ENCODE data around the gene DOCK3.
"Not testable (repeated sequence)": the region's sequence is repeated elsewhere in the genome, so short reads cannot be mapped to it uniquely, and the experiment has no call there.

DOCK3 gene

GRCh38 chr3:50885070-50885850 is 210.5 kb downstream of the DOCK3 start:
- no peak overlapping the region for H3K4me3 ChIP-seq (ENCODE audit: low read depth, low read length)
- TF ChIP-seq CTCF (IDR thresholded peaks at IDR 0.05; ENCODE audit: low read depth, low read length): no peak

GRCh38 chr3:50890688-50891344 is 216.1 kb downstream of the DOCK3 start:
- no peak overlapping the region for H3K4me3 ChIP-seq (ENCODE audit: low read depth, low read length)
- no peak for TF ChIP-seq CTCF (IDR thresholded peaks at IDR 0.05; ENCODE audit: low read depth, low read length)

- not testable (repeated sequence) for H3K4me3 ChIP-seq (ENCODE audit: low read depth, low read length)
Observed at GRCh38 chr3:50901097-50901496, 226.4 kb downstream of the DOCK3 start.

GRCh38 chr3:50912746-50913145 is 238.0 kb downstream of the DOCK3 start:
- no peak overlapping the region for H3K4me3 ChIP-seq (ENCODE audit: low read depth, low read length)
- TF ChIP-seq CTCF (IDR thresholded peaks at IDR 0.05; ENCODE audit: low read depth, low read length): no peak

- no peak overlapping the region for H3K4me3 ChIP-seq (ENCODE audit: low read depth, low read length)
- no peak for TF ChIP-seq CTCF (IDR thresholded peaks at IDR 0.05; ENCODE audit: low read depth, low read length)
Observed at GRCh38 chr3:50913260-50913659, 238.5 kb downstream of the DOCK3 start.

- H3K4me3 ChIP-seq (ENCODE audit: low read depth, low read length): not testable (repeated sequence)
Observed at GRCh38 chr3:50922071-50922470, 247.3 kb downstream of the DOCK3 start.

- no peak for TF ChIP-seq CTCF (IDR thresholded peaks at IDR 0.05; ENCODE audit: low read depth, low read length)
- no peak overlapping the region for H3K4me3 ChIP-seq (ENCODE audit: low read depth, low read length)
Observed at GRCh38 chr3:50923955-50924354, 249.2 kb downstream of the DOCK3 start.

- no peak for TF ChIP-seq CTCF (IDR thresholded peaks at IDR 0.05; ENCODE audit: low read depth, low read length)
- no peak overlapping the region for H3K4me3 ChIP-seq (ENCODE audit: low read depth, low read length)
Observed at GRCh38 chr3:50924638-50925037, 249.9 kb downstream of the DOCK3 start.
